Stromal cell of bone marrow (primary cell): ENCODE measurements around the gene HLX.

ENCODE experiments used
- DNase-seq: peaks from one replicate; pipeline ENCODE4 v3.0.0-alpha.2; 2012; ENCODE audit warnings: low read depth

The HLX gene

GRCh38 chr1:220896092-220896491 is 16.8 kb downstream of the HLX start:
- DNase-seq = no peak

GRCh38 chr1:220900842-220901241 is 21.6 kb downstream of the HLX start:
- no peak for DNase-seq

GRCh38 chr1:220901881-220902280 is 22.6 kb downstream of the HLX start:
- DNase-seq = no peak

GRCh38 chr1:220902916-220903315 is 23.7 kb downstream of the HLX start:
- DNase-seq = no peak

GRCh38 chr1:220904876-220905275 is 25.6 kb downstream of the HLX start:
- no peak for DNase-seq

GRCh38 chr1:220905650-220906560 is 26.7 kb downstream of the HLX start:
- DNase-seq = no peak

GRCh38 chr1:220906561-220907334 is 27.5 kb downstream of the HLX start:
- no peak for DNase-seq

GRCh38 chr1:220908757-220909156 is 29.5 kb downstream of the HLX start:
- no peak for DNase-seq

- no peak for DNase-seq
These were observed 30.8 kb downstream of the HLX start for GRCh38 chr1:220910021-220910420.

GRCh38 chr1:220914283-220915116 is 35.3 kb downstream of the HLX start:
- DNase-seq = no peak

- no peak for DNase-seq
These were observed 35.8 kb downstream of the HLX start for GRCh38 chr1:220915117-220915440.

GRCh38 chr1:220915954-220916353 is 36.7 kb downstream of the HLX start:
- DNase-seq = no peak

- no peak for DNase-seq
These were observed 37.9 kb downstream of the HLX start for GRCh38 chr1:220917101-220917500.

- no peak for DNase-seq
These were observed 38.4 kb downstream of the HLX start for GRCh38 chr1:220917535-220918209.

GRCh38 chr1:220918285-220918951 is 39.2 kb downstream of the HLX start:
- no peak for DNase-seq

GRCh38 chr1:220920967-220921366 is 41.7 kb downstream of the HLX start:
- DNase-seq = no peak

- no peak for DNase-seq
These were observed 42.3 kb downstream of the HLX start for GRCh38 chr1:220921498-220921897.

- no peak for DNase-seq
These were observed 42.9 kb downstream of the HLX start for GRCh38 chr1:220921971-220922635.

- no peak for DNase-seq
These were observed 43.7 kb downstream of the HLX start for GRCh38 chr1:220922951-220923350.

- DNase-seq = peak; percentile 9
These were observed 45.2 kb downstream of the HLX start for GRCh38 chr1:220924331-220924970.
